GM21737 (cell line): ENCODE measurements around the gene HEXA.

Source experiments
- ATAC-seq: cut with Tn5 transposase; IDR thresholded peaks from one replicate; pipeline ENCODE4 v1.9.1; 2021; ENCODE audit warnings: mild to moderate bottlenecking, moderate library complexity; ENCODE audit not compliant: unreplicated experiment

HEXA gene

DNA sequence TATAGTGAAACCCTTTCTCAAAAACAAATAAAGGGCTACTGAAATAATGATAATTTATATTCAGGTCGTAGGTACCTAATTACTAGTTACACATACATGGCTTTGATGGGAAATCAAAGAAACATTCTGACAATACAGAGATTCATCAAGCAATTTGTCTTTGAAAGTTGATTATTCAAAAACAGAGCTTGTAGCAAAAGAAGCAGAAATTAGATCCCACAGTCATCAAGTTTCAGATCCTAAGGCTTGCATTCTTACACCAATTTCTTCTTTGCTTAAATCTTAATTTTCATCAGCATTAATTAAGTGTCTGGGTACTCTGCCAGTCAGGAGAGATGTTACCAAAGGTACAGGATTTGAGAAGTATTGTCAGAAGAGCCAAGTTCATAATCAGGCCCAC lies 1.5 kb upstream of the HEXA start:
- ATAC-seq: no peak

DNA sequence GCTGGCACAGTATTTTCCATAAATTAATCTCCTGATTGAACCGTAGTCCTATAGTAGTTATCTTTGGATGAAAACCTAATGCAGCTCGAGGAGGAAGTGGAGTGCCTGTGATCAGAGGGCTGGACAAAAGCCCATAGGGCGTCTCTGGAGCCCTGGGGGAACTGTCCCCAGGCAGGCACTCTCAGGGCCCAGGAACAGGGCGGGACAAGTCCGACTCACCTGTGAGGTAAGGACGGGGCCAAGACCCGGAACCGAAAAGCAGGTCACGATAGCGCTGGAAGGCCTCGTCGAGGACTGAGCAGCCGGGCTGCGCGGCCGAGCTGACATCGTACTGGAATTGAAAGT lies 341 bp downstream of the HEXA start:
- ATAC-seq: peak; percentile 44

GRCh38 chr15:72372361-72372760 lies 3.5 kb downstream of the HEXA start:
- ATAC-seq: no peak

GRCh38 chr15:72369964-72370363 lies 5.8 kb downstream of the HEXA start:
- ATAC-seq: no peak

- no peak for ATAC-seq
Measured at GRCh38 chr15:72368899-72369298, 6.9 kb downstream of the HEXA start.

GRCh38 chr15:72368325-72368724 lies 7.5 kb downstream of the HEXA start:
- ATAC-seq: no peak

DNA sequence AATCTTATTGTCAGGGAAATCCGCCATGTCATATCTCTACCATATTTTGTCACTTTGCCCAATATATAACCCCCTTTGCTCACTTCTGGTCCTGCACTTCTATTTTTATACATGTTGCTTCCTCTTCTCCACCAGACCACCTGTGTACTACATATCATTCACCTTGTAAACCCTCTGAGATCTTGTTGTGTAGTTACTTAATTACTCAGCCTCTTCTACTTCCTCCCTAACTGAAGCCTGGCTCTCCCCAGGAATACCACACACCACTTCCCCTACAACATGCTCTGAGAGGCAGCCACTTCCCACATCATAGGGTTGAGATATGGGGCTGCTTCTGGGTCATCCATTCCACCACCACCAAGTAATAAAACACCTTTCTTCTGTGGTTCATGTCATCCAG lies 10.0 kb downstream of the HEXA start:
- ATAC-seq: peak; percentile 90

DNA sequence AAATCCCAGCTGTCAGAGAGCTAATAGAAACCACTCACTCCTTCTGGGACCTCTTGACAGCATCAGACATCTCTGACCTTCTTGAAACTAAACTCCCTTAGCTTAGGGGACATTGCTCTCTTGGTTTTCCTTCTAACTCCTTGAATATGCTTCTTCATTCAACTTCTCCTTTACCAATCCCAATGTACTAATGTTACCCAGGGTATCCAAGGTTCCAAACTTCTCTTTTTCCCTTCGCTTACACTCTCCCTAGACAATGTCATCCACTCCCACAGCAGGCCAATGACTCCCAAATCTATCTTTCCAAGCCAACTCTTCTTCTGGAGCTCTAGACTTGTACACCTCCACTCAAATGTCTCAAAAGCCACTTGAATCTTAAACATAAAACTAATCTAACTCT lies 14.6 kb downstream of the HEXA start:
- ATAC-seq: no peak

DNA sequence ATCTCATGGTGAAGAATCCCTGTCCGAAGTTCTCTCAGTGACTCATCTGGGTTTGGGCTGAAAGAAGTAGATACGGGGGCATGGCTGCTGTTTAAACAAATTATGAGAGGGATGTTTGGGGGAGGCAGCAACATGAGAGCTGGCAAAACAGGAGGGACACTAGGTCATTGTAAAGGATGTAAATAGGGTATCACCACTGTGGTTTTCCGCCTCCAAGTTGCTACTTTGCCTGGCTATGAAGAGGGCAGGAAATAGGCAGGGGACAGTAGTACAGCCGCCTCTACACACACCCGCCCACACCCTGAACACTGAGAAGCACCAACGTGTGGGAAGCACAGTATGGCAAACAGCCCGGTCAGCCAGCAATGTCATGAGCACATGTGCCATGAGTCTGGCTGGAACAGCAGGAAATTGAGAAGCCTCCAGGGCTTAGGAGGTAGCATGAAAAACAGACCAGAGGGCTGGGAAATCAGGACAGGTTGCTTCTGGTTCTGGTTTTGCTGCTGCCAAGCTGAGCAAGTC lies 17.1 kb downstream of the HEXA start:
- no peak for ATAC-seq

GRCh38 chr15:72358121-72358520 lies 17.7 kb downstream of the HEXA start:
- no peak for ATAC-seq

- no peak for ATAC-seq
Measured at GRCh38 chr15:72354496-72354895, 21.3 kb downstream of the HEXA start.

DNA sequence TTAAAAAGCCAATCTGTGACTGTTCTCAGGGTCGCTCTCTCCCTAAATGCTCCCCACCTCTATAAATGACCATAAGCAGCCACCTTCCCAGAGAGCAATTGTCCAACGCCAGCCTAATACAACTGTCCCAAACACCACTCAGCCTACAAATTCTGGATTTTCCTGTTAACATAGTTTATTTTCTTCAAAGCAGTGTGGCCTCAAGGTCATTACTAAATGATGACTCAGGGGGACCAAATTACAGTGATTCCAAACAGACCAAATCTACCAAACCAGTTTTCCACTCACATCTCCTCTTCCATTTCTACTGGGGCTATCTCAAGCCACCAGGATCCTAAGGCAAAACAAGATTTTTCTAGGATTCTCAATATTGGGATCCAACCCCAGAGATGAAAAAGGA lies 22.5 kb downstream of the HEXA start:
- no peak for ATAC-seq

GRCh38 chr15:72345806-72346205 lies 30.0 kb downstream of the HEXA start:
- no peak for ATAC-seq

GRCh38 chr15:72345280-72345679 lies 30.5 kb downstream of the HEXA start:
- ATAC-seq: no peak

DNA sequence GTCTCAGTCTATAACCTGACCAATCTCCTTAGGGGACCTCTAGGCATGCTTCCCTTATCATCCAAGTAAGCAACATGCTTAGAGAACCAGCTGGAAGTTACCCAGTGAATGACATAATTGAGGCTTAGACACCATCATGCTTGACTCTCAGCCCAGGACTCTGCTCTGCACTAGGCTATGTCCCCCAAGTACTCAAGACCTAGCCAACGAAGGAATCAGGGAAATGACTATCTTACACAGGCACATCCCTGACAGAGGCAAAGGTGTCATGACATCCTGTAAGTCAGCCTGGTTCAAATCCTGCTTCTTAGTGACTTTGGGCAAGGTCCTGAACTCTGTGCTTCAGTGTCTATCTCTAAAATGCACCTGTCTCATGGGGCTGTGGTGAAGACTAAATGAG lies 31.2 kb downstream of the HEXA start:
- ATAC-seq: no peak

GRCh38 chr15:72342385-72342784 lies 33.4 kb downstream of the HEXA start:
- ATAC-seq: no peak

DNA sequence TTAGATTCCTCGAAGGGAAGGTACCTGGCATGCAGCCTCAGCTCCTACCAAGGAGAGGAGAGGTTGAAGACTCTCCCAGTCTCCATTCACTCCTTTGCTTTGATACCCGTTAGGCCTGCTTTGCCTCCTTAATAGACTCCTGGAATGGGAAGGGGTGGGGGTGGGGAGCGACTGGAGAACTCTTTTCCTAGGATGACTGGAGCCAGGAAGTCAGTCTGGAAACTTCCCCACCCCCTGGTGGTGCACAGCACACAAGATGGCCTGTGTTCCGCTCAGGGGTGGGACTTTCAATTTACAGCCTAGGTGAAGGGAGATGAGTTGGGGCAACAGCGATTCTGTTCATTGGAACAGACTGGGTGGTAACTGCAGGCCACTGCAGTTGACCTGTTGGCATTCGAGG lies 34.5 kb downstream of the HEXA start:
- ATAC-seq: no peak

GRCh38 chr15:72340366-72340765 lies 35.4 kb downstream of the HEXA start:
- ATAC-seq: no peak

DNA sequence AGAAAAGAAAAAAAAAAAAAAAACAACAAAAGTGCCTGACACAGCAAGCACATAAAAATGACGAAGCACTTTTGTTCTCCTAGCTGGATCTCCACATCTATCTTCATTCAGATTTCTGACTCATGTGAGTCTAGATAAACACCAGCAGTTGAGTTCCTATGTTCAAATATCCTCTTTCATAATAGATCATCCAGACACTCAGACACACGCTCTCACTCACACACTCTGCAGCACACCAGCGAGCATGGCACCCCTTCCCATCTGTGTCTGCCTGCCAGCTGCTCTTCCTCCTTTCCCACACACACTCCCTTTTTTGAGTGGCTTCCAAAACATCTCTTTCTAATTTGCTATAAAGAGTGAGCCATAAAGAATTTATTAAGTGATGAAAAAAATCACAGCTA lies 36.0 kb downstream of the HEXA start:
- no peak for ATAC-seq

- ATAC-seq: no peak
Measured at GRCh38 chr15:72338617-72339321, 37.0 kb downstream of the HEXA start.

- ATAC-seq: no peak
Measured at GRCh38 chr15:72338148-72338547, 37.7 kb downstream of the HEXA start.

DNA sequence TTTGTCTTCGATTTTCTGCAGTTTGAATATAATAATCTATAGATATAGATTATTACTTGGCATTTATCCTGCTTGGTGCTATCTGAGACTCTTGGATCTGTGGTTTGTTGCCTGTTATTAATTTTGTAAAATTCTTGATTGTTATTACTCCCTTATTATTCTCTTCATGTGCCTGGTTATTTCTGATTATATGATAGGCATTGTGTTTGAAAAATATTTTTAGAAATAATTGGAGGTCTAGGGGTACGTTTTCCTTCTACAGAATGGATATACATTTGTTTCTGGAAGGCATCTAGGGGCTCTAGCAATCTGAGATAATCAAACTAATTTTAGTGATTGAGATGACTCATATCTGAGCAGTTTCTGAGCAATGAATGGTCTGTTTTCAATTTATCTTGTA lies 41.0 kb downstream of the HEXA start:
- no peak for ATAC-seq

- ATAC-seq: no peak
Measured at GRCh38 chr15:72331021-72331420, 44.8 kb downstream of the HEXA start.
